CD4-positive, alpha-beta T cell treated with Interleukin-15 for 4 hours (primary cell): ENCODE measurements around the gene EID2.

ENCODE experiments used
- DNase-seq: peaks from one replicate; pipeline ENCODE4 v3.0.0-alpha.2; 2020; ENCODE audit warnings: low spot score

Gene EID2, protein sequence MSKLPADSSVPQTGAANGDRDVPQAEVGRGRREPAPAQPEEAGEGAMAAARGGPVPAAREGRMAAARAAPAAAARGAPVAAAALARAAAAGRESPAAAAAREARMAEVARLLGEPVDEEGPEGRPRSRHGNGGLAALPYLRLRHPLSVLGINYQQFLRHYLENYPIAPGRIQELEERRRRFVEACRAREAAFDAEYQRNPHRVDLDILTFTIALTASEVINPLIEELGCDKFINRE

GRCh38 chr19:39539518-39540332, at the start of gene EID2:
EID2 (minus strand) TSS chr19:39540161; CDS start chr19:39540079, 82 bp downstream.
- peak; percentile 93 for DNase-seq

DNA sequence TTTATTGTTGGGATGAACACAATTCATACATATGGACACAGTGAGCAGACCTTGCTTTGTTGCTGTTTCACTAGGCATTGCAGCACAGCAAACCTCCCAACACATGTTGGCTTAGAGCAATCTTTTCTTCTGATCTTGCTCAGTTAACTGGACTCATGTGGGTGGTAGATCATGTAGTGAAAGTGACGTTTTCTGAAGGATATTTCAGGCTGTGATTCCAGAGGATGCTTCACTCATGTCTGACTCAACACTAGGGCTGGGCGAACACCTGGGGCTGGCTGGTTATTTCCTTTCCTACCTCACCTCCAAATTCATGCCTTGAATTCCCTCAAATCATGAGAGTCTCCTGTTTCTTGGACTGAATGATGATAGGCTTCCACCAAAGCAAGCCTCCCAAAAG, 48.1 kb upstream of the EID2 start:
- no peak for DNase-seq

- no peak for DNase-seq
These were observed 47.5 kb upstream of the EID2 start for GRCh38 chr19:39587496-39587895.

GRCh38 chr19:39582891-39583625, 43.1 kb upstream of the EID2 start:
- DNase-seq = no peak

- DNase-seq = no peak
These were observed 42.5 kb upstream of the EID2 start for GRCh38 chr19:39582442-39582841.

DNA sequence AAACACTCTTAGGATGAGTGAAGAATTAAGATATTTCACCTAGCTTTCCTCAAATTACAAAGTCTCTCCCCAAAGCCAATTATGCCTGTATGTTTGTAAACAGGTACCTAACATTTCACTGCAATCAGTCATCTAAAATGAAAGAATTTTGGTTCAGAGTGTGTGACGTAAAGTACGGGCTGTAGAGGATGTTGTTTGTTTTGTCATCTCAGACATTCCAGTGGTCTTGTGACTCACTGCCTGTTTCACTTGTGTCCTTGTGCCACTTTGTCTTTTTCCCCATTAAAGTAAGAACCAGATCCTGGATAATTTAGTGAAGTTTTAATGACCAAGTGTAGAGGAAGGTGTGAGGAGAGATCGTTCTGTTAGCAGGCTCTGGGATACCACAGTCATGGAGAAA, 28.6 kb upstream of the EID2 start:
- DNase-seq = no peak

GRCh38 chr19:39566064-39566463, 26.1 kb upstream of the EID2 start:
- DNase-seq = no peak

GRCh38 chr19:39563408-39563807, 23.4 kb upstream of the EID2 start:
- no peak for DNase-seq

DNA sequence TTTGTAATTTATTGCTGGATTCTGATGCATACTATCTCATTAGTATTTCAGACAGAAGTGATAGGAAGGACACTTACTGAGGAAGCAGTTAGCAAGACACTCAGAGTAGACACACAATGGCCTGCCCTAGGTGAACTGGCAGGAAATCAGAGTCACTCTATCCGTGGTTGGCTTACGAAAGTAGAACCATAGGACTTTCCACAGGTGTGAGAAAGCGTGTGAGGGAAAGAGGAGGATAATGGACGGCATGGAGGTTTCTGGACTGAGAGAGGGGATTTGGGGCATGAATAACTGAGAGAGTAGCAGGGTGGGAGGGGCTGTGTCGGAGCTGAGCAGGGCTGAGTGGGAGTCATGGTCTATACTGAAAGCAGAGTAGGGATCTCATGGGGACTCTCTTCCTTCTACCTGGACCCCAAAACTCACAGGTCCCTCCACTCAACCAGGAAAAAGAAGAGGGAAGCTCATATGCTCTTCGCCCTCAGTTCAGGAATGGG, 18.7 kb upstream of the EID2 start:
- peak; percentile 27 for DNase-seq

GRCh38 chr19:39557811-39558623, 18.1 kb upstream of the EID2 start:
- DNase-seq = peak; percentile 25

DNA sequence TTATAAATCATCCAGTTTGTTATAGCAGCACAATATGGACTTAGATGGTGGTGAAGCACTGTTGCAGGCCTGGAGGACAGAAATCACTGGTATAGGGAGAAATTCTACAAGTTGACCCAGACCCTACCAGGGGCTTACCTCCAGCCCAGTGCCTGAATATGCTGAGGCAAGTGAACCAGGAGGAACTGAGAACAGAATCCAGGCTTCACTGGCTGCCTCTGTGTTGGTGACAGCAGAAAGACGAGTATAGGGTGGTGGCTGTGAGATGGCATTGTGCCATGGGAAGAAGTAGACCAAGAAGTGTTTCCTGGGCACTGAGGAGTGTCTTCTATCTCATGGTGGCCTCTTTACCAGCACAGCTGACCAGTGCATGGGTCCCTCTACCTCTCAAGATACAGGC, 15.9 kb upstream of the EID2 start:
- DNase-seq = no peak

GRCh38 chr19:39554701-39555311, 14.8 kb upstream of the EID2 start:
- no peak for DNase-seq

DNA sequence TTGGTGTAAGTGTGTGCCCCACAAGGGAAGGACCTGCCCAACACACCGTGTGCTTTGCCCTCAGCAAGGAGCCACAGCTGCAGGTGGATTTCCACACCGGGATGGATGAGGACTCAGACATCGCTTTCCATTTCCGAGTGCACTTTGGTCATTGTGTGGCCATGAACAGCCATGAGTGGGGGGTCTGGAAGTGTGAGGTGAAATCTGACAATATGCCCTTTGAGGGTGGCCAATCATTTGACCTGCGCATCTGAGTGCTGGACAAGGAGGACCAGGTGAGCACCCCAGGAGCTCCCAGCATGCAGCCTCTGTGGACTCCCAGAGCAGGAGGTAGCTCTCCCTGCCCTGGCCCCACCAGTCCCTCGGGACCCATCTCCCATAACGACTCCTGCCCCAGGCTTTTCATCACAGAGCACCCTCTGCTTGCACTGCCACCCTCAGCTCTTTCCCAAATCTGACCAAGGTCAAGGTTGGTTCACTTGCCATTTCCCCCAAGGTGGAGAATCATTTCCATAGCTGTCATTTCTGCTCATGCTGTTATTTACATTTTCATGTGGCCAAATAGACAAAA, 13.2 kb upstream of the EID2 start:
- DNase-seq = no peak

- DNase-seq = no peak
These were observed 10.2 kb upstream of the EID2 start for GRCh38 chr19:39550197-39550596.

- DNase-seq = peak; percentile 45
These were observed 6.6 kb upstream of the EID2 start for GRCh38 chr19:39546599-39546998.

DNA sequence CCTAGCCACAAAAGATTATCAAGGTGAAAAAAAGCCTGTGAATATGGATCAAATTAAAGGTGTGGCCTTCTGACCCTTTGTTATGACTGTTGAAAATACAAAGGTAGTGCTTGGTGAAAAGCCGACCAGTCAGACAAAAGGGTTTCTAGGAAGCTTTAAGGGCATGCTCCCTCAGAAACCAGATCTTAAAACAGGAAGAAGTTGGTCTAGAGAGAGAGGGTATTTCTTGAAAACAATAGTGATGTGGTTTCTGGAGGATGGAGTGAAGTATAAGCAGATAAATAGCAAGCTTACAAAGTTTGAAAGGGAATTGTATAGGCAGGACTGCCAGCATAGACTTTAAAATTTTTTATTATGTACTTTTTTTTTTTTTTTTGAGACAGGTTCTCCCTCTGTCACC, 5.0 kb upstream of the EID2 start:
- DNase-seq = peak; percentile 56

- no peak for DNase-seq
These were observed 4.4 kb upstream of the EID2 start for GRCh38 chr19:39544226-39544903.

GRCh38 chr19:39543477-39543857, 3.5 kb upstream of the EID2 start:
- no peak for DNase-seq

DNA sequence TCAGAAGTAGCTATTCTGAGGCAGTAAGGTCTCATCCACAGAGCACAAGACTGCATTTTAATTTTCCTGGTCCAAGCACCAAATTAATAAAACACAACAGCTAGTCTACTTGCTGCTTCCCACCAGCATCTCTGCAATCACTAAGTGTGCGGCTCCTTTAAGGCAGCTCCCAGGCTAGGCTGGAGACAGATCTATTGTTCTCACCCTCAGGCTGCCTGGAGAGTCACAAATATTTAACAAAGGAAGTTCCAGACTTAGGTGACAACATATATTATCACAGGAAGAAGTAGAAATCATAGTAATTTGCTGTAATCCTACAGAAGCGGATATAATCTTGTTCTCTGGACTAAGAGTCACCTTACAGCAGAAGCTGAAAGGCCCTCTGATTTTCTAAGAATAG, 2.2 kb upstream of the EID2 start:
- no peak for DNase-seq

GRCh38 chr19:39540333-39540673, 342 bp upstream of the EID2 start:
- no peak for DNase-seq

DNA sequence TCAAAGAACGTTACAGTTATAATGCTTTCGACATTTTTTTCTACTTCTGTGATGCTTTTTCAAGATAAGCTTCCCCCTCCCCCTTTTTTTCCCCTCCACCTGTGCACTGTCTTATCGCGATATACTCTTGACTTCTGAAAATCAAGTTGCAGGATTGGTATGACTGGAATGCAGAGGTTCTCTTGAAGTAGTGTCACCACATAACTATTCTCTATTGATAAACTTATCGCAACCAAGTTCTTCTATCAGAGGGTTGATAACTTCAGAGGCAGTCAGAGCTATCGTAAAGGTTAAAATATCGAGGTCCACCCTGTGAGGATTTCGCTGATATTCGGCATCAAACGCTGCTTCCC, 820 bp downstream of the EID2 start:
- no peak for DNase-seq
